Measurements from ENCODE around the gene TENM4. TPM values are rescaled to one million over a fixed set of nuclear protein-coding genes. Genes with fewer than 3 reads are reported as not detected.

Gene TENM4
- total and polyA plus RNA-seq, 10 of the 15 experiments (the other 5 are each of a cell fraction or from before 2014, with no cell fraction given): 0.03 to 0.12 (median 0.06) TPM; not detected in 7

DNA sequence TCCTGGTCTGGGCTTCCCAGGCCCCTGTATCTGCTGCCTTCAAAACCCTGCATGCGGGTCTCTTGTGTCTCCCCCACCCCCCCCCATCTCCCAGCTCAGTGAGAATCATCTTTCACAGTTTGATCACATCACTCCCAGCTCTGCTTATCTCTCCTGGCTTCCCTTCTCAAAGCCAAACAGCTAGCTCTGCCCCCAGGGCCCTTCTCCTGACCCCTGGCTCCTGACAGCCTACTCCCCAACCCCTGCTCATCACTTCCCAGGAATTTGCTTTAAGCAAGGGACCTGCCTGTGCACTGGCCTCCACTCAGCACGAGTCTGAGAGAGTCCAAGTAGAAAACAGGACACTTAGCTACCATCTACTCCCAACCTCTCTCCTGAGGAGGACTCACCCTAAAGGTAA, 342.7 kb downstream of the TENM4 start:
- Histone ChIP-seq H2AFZ (ENCODE audit: control insufficient read depth, low read depth, low read length) (no peak overlapping the region), H3K36me3 (ENCODE audit: control insufficient read depth in 2 of 2, insufficient read depth in 2 of 2, low read length in 1 of 2) (no peaks in the 10 kb centered on the region), H3K79me2 (ENCODE audit: control insufficient read depth, insufficient read depth, low read length) (no peaks in the 10 kb centered on the region), H3K9ac (ENCODE audit: control insufficient read depth, insufficient read depth, low read length) (no peak overlapping the region), H3K9me3 (replicated peaks; ENCODE audit: control insufficient read depth, insufficient read depth, low read length) (no peaks in the 10 kb centered on the region; the same call in 2 of the 3 replicates), H3K4me2 (ENCODE audit: control insufficient read depth, insufficient read depth) (no peak overlapping the region), H3K4me3 (no peak overlapping the region), H3K27me3 (replicated peaks in 1 of 2; ENCODE audit: control insufficient read depth in 2 of 2, insufficient read depth in 2 of 2, low read length in 1 of 2) (no peaks in the 10 kb centered on the region; a peak in 1 of 4 replicates), H3K4me1 (ENCODE audit: control insufficient read depth, insufficient read depth, low read length) (no peaks in the 10 kb centered on the region), H3K27ac (ENCODE audit: control insufficient read depth, insufficient read depth) (no peak overlapping the region), H4K20me1 (ENCODE audit: control insufficient read depth, insufficient read depth) (no peaks in the 10 kb centered on the region)
- DNase-seq (ENCODE audit: low read depth, low spot score): no peak
- ChIA-PET SMC1A (ENCODE audit: uncharacterized antibody, unreplicated experiment) (interaction anchor here (0.9 to 3.7 kb wide), 3 partner anchors 11 to 301 kb away, joined by 4 to 20 read pairs (median 18); no protein-coding TSS in a partner anchor), CTCF (interaction anchor here (1.0 to 6.3 kb wide), 8 partner anchors 15 to 453 kb away, joined by 3 to 110 read pairs (median 10); no protein-coding TSS in a partner anchor), RAD21 (ENCODE audit: unreplicated experiment) (interaction anchor here (0.6 to 4.6 kb wide), 6 partner anchors 31 to 452 kb away, joined by 3 to 40 read pairs (median 4); no protein-coding TSS in a partner anchor), POLR2A (interaction anchor here (0.6 kb wide), 1 partner anchor 299 kb away, joined by 4 read pairs; no protein-coding TSS in a partner anchor)
- no peak for FAIRE-seq
- intact Hi-C loops (cut with micrococcal nuclease; ENCODE audit: unreplicated experiment): no loop called here
- no TSS peak for BruUV-seq (replicated peaks)
- ATAC-seq: no peak
- in situ Hi-C loops (cut with MboI): no loop called here
- no peak for TF ChIP-seq ZSCAN29 (IDR thresholded peaks at IDR 0.05)
- 0% methylated on average over 2 of the region's 2 CpGs for WGBS (ENCODE audit: insufficient coverage, insufficient replicate concordance, low lambda C conversion rate, missing lambda C conversion rate)

DNA sequence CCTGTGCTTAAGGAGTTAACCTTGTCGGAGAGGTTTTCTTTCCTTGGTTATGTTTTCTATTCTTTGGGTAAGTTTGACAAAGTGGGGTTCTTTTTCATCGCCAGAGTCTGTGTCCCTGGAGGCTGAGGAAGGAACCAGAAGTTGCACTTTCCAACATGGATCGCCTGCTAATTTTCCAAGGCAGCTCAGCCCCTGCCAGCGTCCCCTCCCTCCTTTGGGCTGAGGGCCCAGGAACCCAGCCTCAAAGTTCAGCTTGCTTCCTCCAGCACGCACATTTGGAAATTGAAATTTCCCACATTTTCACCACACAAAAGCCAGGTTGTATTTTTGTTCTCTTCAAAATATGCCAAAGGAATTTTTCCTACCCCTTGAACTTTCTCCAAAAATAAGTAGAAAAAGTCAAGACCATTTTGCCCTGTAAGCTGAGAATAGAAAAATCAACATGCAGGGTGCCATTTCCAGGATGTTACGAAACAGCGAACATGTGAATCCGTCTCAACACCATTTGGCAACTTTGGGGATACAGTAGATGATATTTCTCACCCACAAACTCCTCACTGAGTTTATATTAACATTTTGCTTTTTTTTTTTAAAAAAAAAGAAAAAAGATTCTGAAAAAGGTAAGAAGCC, 343.5 kb downstream of the TENM4 start:
- no peak overlapping the region for H3K4me2 ChIP-seq (ENCODE audit: control insufficient read depth, insufficient read depth)
- H3K4me3 ChIP-seq: no peak overlapping the region
- no peak overlapping the region for H2AFZ ChIP-seq (ENCODE audit: control insufficient read depth, low read depth, low read length)
- ChIA-PET CTCF (interaction anchor here (0.9 to 6.3 kb wide), 5 partner anchors 19 to 452 kb away, joined by 3 to 110 read pairs (median 10); no protein-coding TSS in a partner anchor), RAD21 (ENCODE audit: unreplicated experiment) (interaction anchor here (1.2 to 4.6 kb wide), 3 partner anchors 31 to 451 kb away, joined by 3 to 40 read pairs (median 4); no protein-coding TSS in a partner anchor), POLR2A (no interaction called here), SMC1A (ENCODE audit: uncharacterized antibody, unreplicated experiment) (interaction anchor here (0.9 kb wide), 1 partner anchor 43 kb away, joined by 4 read pairs; no protein-coding TSS in a partner anchor)
- no peak overlapping the region for H3K9ac ChIP-seq (ENCODE audit: control insufficient read depth, insufficient read depth, low read length)
- WGBS (ENCODE audit: insufficient coverage, insufficient replicate concordance, low lambda C conversion rate, missing lambda C conversion rate): 32% methylated on average over 8 of the region's 8 CpGs
- in situ Hi-C loops (cut with MboI): no loop called here
- TF ChIP-seq POLR2AphosphoS2 (IDR thresholded peaks at IDR 0.05; ENCODE audit: low read depth, low read length) (no peak), JUNB (IDR thresholded peaks at IDR 0.05) (no peak), CBX3 (IDR thresholded peaks at IDR 0.05; ENCODE audit: borderline replicate concordance, low read depth) (no peak)
- TF ChIP-seq, protein P1, sequence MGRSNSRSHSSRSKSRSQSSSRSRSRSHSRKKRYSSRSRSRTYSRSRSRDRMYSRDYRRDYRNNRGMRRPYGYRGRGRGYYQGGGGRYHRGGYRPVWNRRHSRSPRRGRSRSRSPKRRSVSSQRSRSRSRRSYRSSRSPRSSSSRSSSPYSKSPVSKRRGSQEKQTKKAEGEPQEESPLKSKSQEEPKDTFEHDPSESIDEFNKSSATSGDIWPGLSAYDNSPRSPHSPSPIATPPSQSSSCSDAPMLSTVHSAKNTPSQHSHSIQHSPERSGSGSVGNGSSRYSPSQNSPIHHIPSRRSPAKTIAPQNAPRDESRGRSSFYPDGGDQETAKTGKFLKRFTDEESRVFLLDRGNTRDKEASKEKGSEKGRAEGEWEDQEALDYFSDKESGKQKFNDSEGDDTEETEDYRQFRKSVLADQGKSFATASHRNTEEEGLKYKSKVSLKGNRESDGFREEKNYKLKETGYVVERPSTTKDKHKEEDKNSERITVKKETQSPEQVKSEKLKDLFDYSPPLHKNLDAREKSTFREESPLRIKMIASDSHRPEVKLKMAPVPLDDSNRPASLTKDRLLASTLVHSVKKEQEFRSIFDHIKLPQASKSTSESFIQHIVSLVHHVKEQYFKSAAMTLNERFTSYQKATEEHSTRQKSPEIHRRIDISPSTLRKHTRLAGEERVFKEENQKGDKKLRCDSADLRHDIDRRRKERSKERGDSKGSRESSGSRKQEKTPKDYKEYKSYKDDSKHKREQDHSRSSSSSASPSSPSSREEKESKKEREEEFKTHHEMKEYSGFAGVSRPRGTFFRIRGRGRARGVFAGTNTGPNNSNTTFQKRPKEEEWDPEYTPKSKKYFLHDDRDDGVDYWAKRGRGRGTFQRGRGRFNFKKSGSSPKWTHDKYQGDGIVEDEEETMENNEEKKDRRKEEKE (IDR thresholded peaks at IDR 0.05): no peak
- DNase-seq (ENCODE audit: low read depth, low spot score) (no peak), ATAC-seq (no peak), FAIRE-seq (no peak)
- no TSS peak for BruUV-seq (replicated peaks)
- H3K79me2 ChIP-seq (ENCODE audit: control insufficient read depth, insufficient read depth, low read length): no peaks in the 10 kb centered on the region
- H4K20me1 ChIP-seq (ENCODE audit: control insufficient read depth, insufficient read depth): no peaks in the 10 kb centered on the region
- no peaks in the 10 kb centered on the region for H3K4me1 ChIP-seq (ENCODE audit: control insufficient read depth, insufficient read depth, low read length)
- no peaks in the 10 kb centered on the region; a peak in 1 of 4 replicates for H3K27me3 ChIP-seq (replicated peaks in 1 of 2; ENCODE audit: control insufficient read depth in 2 of 2, insufficient read depth in 2 of 2, low read length in 1 of 2)
- no peaks in the 10 kb centered on the region for H3K36me3 ChIP-seq (ENCODE audit: control insufficient read depth in 2 of 2, insufficient read depth in 2 of 2, low read length in 1 of 2)
- no peaks in the 10 kb centered on the region; the same call in 2 of the 3 replicates for H3K9me3 ChIP-seq (replicated peaks; ENCODE audit: control insufficient read depth, insufficient read depth, low read length)
- no peak overlapping the region for H3K27ac ChIP-seq (ENCODE audit: control insufficient read depth, insufficient read depth)
- intact Hi-C loops (cut with micrococcal nuclease; ENCODE audit: unreplicated experiment): no loop called here
